ENCODE measurements around the gene ASAP2. TPM values are rescaled to one million over a fixed set of nuclear protein-coding genes. Genes with fewer than 3 reads are reported as not detected.

Gene ASAP2
- total RNA-seq, 1 donor from 2014 or later, result 45.6 TPM

DNA sequence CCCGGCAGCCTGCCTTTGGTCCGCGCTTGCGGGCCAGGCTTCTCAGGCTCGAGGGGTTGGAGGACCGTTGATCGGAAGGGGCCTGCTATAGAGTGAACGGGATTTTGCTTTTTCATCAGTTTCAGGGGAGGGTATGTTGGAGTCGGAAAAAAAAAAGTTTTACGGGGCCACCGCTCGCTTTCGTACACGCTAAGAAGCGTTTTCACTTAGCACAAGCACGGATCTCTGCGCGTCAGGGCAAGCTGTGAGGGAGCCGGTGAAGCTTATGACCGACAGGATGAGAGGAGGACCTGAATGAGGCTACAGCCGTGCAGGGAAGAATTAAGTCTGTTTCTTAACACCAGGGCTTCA, 217.3 kb downstream of the ASAP2 start:
- Mint-ChIP-seq H3K4me1 (ENCODE audit: unreplicated experiment) (peaks cover 19% of the 10 kb centered on the region), H3K27me3 (no peaks in the 10 kb centered on the region), H3K27ac (no peak overlapping the region), H3K9me3 (no peaks in the 10 kb centered on the region), H3K36me3 (no peaks in the 10 kb centered on the region), H3K4me3 (no peak overlapping the region)
- DNase-seq (ENCODE audit: extremely low spot score, unreplicated experiment), result no peak
- TF ChIP-seq, protein P1, sequence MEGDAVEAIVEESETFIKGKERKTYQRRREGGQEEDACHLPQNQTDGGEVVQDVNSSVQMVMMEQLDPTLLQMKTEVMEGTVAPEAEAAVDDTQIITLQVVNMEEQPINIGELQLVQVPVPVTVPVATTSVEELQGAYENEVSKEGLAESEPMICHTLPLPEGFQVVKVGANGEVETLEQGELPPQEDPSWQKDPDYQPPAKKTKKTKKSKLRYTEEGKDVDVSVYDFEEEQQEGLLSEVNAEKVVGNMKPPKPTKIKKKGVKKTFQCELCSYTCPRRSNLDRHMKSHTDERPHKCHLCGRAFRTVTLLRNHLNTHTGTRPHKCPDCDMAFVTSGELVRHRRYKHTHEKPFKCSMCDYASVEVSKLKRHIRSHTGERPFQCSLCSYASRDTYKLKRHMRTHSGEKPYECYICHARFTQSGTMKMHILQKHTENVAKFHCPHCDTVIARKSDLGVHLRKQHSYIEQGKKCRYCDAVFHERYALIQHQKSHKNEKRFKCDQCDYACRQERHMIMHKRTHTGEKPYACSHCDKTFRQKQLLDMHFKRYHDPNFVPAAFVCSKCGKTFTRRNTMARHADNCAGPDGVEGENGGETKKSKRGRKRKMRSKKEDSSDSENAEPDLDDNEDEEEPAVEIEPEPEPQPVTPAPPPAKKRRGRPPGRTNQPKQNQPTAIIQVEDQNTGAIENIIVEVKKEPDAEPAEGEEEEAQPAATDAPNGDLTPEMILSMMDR (conservative IDR thresholded peaks at IDR 0.05), result no peak

DNA sequence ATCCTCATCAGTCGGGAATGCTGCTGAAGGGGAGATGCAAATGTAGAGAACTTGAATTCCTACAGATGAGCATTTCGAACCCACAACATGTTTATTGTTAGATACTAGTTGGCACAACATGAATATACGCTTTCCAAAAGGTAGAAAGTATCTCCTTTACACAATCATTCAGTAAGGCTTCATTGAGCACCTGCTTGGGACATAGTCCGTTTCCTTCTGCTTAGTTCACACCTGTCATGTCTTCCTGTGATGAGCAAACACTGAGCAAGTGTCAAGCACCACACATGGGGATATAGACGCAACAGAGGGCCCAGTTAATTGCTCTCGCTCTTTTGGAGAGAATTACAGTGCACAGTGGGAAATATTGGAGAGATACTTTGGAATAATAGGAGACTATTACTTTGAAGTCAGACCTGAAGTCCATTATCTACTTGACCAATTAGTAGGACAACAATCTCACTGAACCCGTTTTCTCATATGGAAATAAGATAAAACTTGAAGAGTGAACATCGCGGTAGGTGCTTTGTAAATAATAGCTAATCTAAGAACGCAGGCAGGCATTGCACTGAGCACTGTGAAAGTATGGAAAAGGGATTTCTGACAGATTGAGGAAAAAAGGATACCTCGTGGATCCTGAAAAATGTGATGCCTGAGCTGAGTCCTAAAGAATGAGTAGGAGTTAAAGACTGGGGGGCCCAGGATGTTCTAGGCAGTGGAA, 218.0 kb downstream of the ASAP2 start:
- DNase-seq (ENCODE audit: extremely low spot score, unreplicated experiment), result no peak
- Mint-ChIP-seq H3K4me1 (ENCODE audit: unreplicated experiment) (peaks cover 19% of the 10 kb centered on the region), H3K9me3 (no peaks in the 10 kb centered on the region), H3K27me3 (no peaks in the 10 kb centered on the region), H3K4me3 (no peak overlapping the region), H3K36me3 (no peaks in the 10 kb centered on the region), H3K27ac (no peak overlapping the region)
- TF ChIP-seq, protein P1 (conservative IDR thresholded peaks at IDR 0.05), result no peak

DNA sequence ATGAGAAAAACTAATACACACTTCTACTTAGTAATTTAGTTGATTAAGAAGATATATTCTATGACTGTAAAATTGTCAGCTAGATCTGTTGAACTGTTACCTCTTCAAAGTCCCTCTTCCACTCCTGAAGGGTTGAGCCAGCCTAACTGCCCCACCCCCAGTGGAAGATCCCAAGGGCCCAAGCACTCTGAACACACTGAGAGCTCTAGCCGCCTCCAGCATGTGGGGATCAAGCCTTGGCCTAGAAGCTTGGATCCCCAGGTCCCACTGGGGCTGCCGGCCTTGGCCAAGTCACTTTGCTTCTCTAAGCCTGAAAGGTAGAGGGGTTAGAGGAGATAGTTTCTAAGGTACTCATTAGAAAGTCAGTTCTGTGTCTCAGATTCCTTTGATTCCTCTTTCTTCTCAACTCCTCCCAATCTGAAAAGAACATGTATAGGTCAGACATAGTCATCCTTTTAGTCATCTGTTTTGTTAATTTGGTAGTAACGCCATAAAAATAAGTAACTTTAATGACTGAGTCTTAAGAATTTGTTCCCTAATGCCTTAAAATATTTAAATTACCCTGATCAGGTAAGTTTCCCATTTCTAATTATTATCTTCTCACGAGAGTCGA, 222.5 kb downstream of the ASAP2 start:
- no peak for DNase-seq (ENCODE audit: extremely low spot score, unreplicated experiment)
- Mint-ChIP-seq H3K4me3 (no peak overlapping the region), H3K4me1 (ENCODE audit: unreplicated experiment) (no peaks in the 10 kb centered on the region), H3K27ac (no peak overlapping the region), H3K9me3 (no peaks in the 10 kb centered on the region), H3K36me3 (peaks cover 14% of the 10 kb centered on the region), H3K27me3 (no peaks in the 10 kb centered on the region)
- TF ChIP-seq, protein P1 (conservative IDR thresholded peaks at IDR 0.05), result no peak

DNA sequence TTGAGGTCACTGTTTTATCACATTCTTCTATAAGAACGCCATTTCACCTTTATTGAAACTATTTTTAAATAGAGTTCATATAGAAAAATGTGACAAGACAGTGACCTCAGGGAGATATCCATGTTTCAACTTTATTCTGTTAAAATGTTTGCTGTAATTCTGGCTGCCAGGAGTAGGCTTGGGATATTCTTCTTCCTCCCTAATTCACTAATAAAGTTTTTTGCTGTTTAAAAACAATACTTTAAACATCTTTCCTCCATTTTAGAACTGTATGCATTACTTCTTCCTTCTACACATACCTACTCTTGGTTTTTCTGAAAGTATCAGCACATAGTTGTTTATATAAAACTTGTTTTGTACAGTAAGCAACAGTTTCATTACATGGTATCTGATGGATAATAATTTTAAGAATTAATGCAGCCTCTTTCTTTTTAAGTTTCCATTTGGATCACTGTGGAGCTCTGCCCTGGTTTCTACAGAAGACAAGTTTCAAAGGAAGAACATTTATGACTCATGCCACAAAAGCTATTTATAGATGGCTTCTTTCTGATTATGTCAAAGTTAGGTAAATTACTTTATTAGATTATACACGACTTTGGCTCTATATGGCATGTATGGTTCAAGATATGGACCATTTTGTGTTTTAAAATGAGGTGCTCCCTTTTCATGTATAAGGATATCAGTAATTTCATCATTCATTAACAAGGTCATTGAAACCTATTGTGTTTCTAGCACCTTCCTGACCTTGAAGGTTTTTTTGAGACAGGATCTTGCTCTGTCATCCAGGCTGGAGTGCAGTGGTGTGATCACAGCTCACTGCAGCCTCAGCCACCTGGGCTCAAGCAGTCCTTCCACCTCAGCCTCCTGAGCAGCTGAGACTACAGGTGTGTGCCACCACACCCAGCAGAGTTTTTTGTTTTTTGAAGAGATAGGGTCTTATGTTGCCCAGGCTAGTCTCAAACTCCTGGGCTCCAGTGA, 224.0 kb downstream of the ASAP2 start:
- no peaks in the 10 kb centered on the region for H3K27me3 Mint-ChIP-seq
- DNase-seq (ENCODE audit: extremely low spot score, unreplicated experiment), result no peak
- H3K27ac Mint-ChIP-seq, result no peak overlapping the region
- no peak overlapping the region for H3K4me3 Mint-ChIP-seq
- no peaks in the 10 kb centered on the region for H3K4me1 Mint-ChIP-seq (ENCODE audit: unreplicated experiment)
- TF ChIP-seq, protein P1 (conservative IDR thresholded peaks at IDR 0.05), result no peak
- H3K9me3 Mint-ChIP-seq, result no peaks in the 10 kb centered on the region
- H3K36me3 Mint-ChIP-seq, result peaks cover 18% of the 10 kb centered on the region

DNA sequence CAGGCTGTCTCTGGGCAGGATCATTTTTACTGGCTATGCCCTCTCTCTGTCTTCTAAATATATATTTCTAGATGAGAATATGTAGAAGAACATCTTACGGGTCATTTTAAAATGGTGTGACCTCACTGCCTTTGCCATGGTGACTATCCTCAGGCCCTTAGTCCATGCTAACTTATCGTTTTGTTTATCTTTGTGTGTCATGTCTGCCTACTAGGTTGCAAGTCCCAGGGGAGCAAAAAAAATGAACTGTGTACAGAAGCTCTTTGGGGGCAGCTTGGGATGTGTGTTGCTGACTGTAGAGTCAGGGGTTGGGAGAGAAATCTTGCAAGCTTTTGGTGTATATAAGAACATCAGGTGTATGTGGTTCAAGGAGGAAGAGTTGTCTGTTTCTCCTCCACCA, 227.9 kb downstream of the ASAP2 start:
- Mint-ChIP-seq H3K36me3 (peaks cover 33% of the 10 kb centered on the region), H3K27ac (no peak overlapping the region), H3K9me3 (no peaks in the 10 kb centered on the region), H3K4me3 (no peak overlapping the region), H3K4me1 (ENCODE audit: unreplicated experiment) (no peaks in the 10 kb centered on the region), H3K27me3 (no peaks in the 10 kb centered on the region)
- TF ChIP-seq, protein P1 (conservative IDR thresholded peaks at IDR 0.05), result no peak
- DNase-seq (ENCODE audit: extremely low spot score, unreplicated experiment), result no peak

Measured in type B pancreatic cell (in vitro differentiated cells).